MM.1S (cell line): ENCODE measurements around the gene SNX33.

Source experiments
- DNase-seq: peaks from one replicate; pipeline ENCODE4 v3.0.0-alpha.2; 2015
- H2AFZ ChIP-seq: fragments of 300-600 bp; sonication (generic); 2 replicates; pipeline ENCODE4 v1.6.0; 2016; ENCODE audit warnings: antibody characterized with exemption, low read length
- H3F3A ChIP-seq: fragments of 300-600 bp; sonication (generic); 2 replicates; pipeline ENCODE4 v1.6.1; 2016; ENCODE audit warnings: mild to moderate bottlenecking, antibody characterized with exemption, low read length, moderate library complexity, mixed read lengths; ENCODE audit not compliant: insufficient read depth
- H3K27ac ChIP-seq: fragments of 300-600 bp; sonication (generic); 2 replicates; pipeline ENCODE4 v1.5.1; 2016; ENCODE audit warnings: mild to moderate bottlenecking, low read length
- H3K27me3 ChIP-seq: fragments of 300-600 bp; sonication (generic); replicated peaks from 2 replicates; pipeline ENCODE4 v1.6.0; 2016; ENCODE audit warnings: low read length; ENCODE audit not compliant: insufficient read depth
- H3K36me3 ChIP-seq: fragments of 300-600 bp; sonication (generic); replicated peaks from 2 replicates; pipeline ENCODE4 v1.6.1; 2016; ENCODE audit warnings: mild to moderate bottlenecking, low read length, mixed read lengths; ENCODE audit not compliant: insufficient read depth
- H3K4me1 ChIP-seq: fragments of 300-600 bp; sonication (generic); 2 replicates; pipeline ENCODE4 v1.6.1; 2016; ENCODE audit warnings: low read length, mixed read lengths
- H3K4me2 ChIP-seq: fragments of 300-600 bp; sonication (generic); 2 replicates; pipeline ENCODE4 v1.6.0; 2016; ENCODE audit warnings: low read depth, low read length
- H3K4me3 ChIP-seq: fragments of 300-600 bp; sonication (generic); 2 replicates; pipeline ENCODE4 v1.5.1; 2016; ENCODE audit warnings: low read length, mixed read lengths
- H3K79me2 ChIP-seq: fragments of 300-600 bp; sonication (generic); 2 replicates; pipeline ENCODE4 v1.6.1; 2016; ENCODE audit warnings: mixed run types, low read length, mixed read lengths
- H3K9ac ChIP-seq: fragments of 300-600 bp; sonication (generic); 2 replicates; pipeline ENCODE4 v1.6.1; 2016; ENCODE audit warnings: low read length, mixed read lengths
- H3K9me2 ChIP-seq: fragments of 300-600 bp; sonication (generic); replicated peaks from 2 replicates; pipeline ENCODE4 v1.6.1; 2016; ENCODE audit warnings: mild to moderate bottlenecking, low read length, mixed read lengths; ENCODE audit not compliant: insufficient read depth
- H3K9me3 ChIP-seq: fragments of 300-600 bp; sonication (generic); replicated peaks from 2 replicates; pipeline ENCODE4 v1.6.1; 2016; ENCODE audit warnings: mild to moderate bottlenecking, low read length, mixed read lengths; ENCODE audit not compliant: insufficient read depth
- H4K20me1 ChIP-seq: fragments of 300-600 bp; sonication (generic); 2 replicates; pipeline ENCODE4 v1.6.1; 2016; ENCODE audit warnings: mild to moderate bottlenecking, low read length, moderate library complexity, mixed read lengths; ENCODE audit not compliant: insufficient read depth
- CTCF ChIP-seq: fragments of 300-600 bp; sonication (generic); IDR thresholded peaks from 2 replicates; pipeline ENCODE4 v1.5.1; 2016; ENCODE audit warnings: antibody characterized with exemption, low read length, mixed read lengths
- EZH2 ChIP-seq: fragments of 300-600 bp; sonication (generic); optimal IDR thresholded peaks from 2 replicates; pipeline ENCODE3; 2017; ENCODE audit warnings: low read depth, mild to moderate bottlenecking, antibody characterized with exemption, low read length, mixed read lengths
- EZH2phosphoT487 ChIP-seq: fragments of 300-600 bp; sonication (generic); IDR thresholded peaks from 2 replicates; pipeline ENCODE4 v1.6.1; 2018; ENCODE audit warnings: antibody characterized with exemption, low read length

Gene SNX33

GRCh38 chr15:75650908-75651809 lies 3.4 kb downstream of the SNX33 start:
- Histone ChIP-seq H4K20me1 (no peaks in the 10 kb centered on the region), H3K9me2 (no peaks in the 10 kb centered on the region), H3K4me1 (no peaks in the 10 kb centered on the region), H3K79me2 (no peaks in the 10 kb centered on the region), H3F3A (no peaks in the 10 kb centered on the region), H3K4me3 (no peak overlapping the region), H3K27ac (no peak overlapping the region), H2AFZ (no peak overlapping the region), H3K4me2 (no peak overlapping the region), H3K27me3 (peaks cover 24% of the 10 kb centered on the region), H3K9ac (no peak overlapping the region), H3K36me3 (no peaks in the 10 kb centered on the region), H3K9me3 (no peaks in the 10 kb centered on the region)
- TF ChIP-seq CTCF, result no peak
- TF ChIP-seq EZH2phosphoT487, result no peak
- TF ChIP-seq EZH2, result no peak
- no peak for DNase-seq

GRCh38 chr15:75651810-75652543 lies 4.3 kb downstream of the SNX33 start:
- Histone ChIP-seq H3K4me2 (no peak overlapping the region), H3K4me1 (no peaks in the 10 kb centered on the region), H3K36me3 (no peaks in the 10 kb centered on the region), H3K9ac (no peak overlapping the region), H3K27me3 (peaks cover 15% of the 10 kb centered on the region), H3K79me2 (no peaks in the 10 kb centered on the region), H2AFZ (no peak overlapping the region), H3K27ac (no peak overlapping the region), H3K9me2 (no peaks in the 10 kb centered on the region), H3K4me3 (no peak overlapping the region), H4K20me1 (no peaks in the 10 kb centered on the region), H3K9me3 (no peaks in the 10 kb centered on the region), H3F3A (no peaks in the 10 kb centered on the region)
- DNase-seq, result no peak
- TF ChIP-seq EZH2phosphoT487, result no peak
- no peak for TF ChIP-seq EZH2
- no peak for TF ChIP-seq CTCF

- no peak for DNase-seq
- Histone ChIP-seq H3K4me2 (no peak overlapping the region), H2AFZ (no peak overlapping the region), H3K27me3 (peaks cover 5% of the 10 kb centered on the region), H3K79me2 (no peaks in the 10 kb centered on the region), H4K20me1 (no peaks in the 10 kb centered on the region), H3K4me3 (no peak overlapping the region), H3K9me3 (no peaks in the 10 kb centered on the region), H3K36me3 (no peaks in the 10 kb centered on the region), H3K9me2 (no peaks in the 10 kb centered on the region), H3K4me1 (no peaks in the 10 kb centered on the region), H3K9ac (no peak overlapping the region), H3K27ac (no peak overlapping the region), H3F3A (no peaks in the 10 kb centered on the region)
- no peak for TF ChIP-seq EZH2
Measured at GRCh38 chr15:75653347-75653913, 5.7 kb downstream of the SNX33 start.
